GM18519 (cell line): ENCODE data around the gene KRTAP5-11.
"Not testable (repeated sequence)": the region's sequence is repeated elsewhere in the genome, so short reads cannot be mapped to it uniquely, and the experiment has no call there.

ENCODE experiments used
- ATAC-seq: cut with Tn5 transposase; IDR thresholded peaks from one replicate; pipeline ENCODE4 v1.9.1; 2021; ENCODE audit warnings: mild to moderate bottlenecking, moderate library complexity; ENCODE audit not compliant: unreplicated experiment, low FRiP score

Gene KRTAP5-11

DNA sequence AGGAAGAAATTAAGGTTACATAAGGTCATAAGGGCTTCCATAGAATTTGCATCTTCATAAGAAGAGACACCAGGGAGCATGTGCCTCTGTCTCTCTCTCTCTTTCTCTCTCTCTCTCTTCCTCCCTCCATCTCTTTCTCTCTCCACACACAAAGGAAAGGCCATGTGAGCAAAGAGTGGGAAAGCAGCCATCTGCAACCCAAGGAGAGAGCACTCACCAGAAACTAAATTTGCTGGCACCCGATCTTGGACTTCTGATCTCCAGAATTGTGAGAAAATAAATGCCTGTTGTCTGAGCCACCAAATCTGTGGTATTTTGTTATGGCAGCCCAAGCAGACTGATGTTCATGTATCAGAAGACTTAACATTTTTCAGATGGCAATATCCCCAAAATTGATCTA lies 23.7 kb downstream of the KRTAP5-11 start:
- no peak for ATAC-seq

DNA sequence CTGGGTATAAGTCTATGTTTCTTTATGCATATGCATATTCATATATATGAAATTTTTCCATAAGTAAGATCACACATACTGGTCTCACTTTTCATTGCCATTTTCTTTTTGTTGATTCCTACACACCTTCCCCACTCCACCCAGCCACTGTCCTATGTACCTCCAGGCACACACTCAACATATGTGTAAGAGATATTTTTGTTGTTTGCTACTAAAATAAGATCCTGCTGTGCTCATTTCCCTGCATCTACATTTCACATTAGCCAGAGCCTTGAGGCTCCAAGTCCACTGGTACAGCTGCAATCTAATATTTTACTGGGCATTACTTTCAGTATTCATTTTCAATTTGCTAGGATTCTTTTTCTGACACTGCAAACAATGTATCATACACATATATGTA lies 25.4 kb downstream of the KRTAP5-11 start:
- no peak for ATAC-seq

DNA sequence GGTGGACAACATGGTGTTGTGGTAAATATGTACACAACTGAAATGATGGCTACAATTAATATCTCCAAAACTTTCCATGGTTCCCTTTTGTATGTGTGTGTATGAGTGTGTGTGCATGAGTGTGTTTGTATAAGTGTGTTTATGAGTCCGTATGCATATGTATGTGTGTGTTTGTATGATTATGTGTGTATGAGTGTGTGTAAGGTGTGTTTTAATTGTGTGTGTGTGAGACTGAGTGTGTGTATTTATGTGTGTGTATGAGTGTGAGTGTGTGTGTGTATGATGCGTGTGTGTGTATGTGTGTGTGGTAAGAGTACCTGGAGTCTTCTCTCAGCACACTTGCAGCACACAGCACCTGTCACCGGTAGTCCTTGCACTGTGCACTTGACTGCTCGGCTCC lies 26.7 kb downstream of the KRTAP5-11 start:
- ATAC-seq = no peak

- no peak for ATAC-seq
Measured at GRCh38 chr11:71555508-71555907, 27.2 kb downstream of the KRTAP5-11 start.

GRCh38 chr11:71554996-71555395 lies 27.7 kb downstream of the KRTAP5-11 start:
- ATAC-seq = no peak

GRCh38 chr11:71551711-71552110 lies 31.0 kb downstream of the KRTAP5-11 start:
- no peak for ATAC-seq

DNA sequence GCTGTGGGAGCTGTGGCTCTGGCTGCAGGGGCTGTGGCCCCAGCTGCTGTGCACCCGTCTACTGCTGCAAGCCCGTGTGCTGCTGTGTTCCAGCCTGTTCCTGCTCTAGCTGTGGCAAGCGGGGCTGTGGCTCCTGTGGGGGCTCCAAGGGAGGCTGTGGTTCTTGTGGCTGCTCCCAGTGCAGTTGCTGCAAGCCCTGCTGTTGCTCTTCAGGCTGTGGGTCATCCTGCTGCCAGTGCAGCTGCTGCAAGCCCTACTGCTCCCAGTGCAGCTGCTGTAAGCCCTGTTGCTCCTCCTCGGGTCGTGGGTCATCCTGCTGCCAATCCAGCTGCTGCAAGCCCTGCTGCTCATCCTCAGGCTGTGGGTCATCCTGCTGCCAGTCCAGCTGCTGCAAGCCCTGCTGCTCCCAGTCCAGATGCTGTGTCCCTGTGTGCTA lies 33.9 kb downstream of the KRTAP5-11 start:
- ATAC-seq = no peak

- ATAC-seq = no peak
Measured at GRCh38 chr11:71548120-71548519, 34.6 kb downstream of the KRTAP5-11 start, which contains the start of gene KRTAP5-9. Gene KRTAP5-9, plus strand, starts transcription at chr11:71548420. Its CDS starts 238 bp downstream, at chr11:71548658.

DNA sequence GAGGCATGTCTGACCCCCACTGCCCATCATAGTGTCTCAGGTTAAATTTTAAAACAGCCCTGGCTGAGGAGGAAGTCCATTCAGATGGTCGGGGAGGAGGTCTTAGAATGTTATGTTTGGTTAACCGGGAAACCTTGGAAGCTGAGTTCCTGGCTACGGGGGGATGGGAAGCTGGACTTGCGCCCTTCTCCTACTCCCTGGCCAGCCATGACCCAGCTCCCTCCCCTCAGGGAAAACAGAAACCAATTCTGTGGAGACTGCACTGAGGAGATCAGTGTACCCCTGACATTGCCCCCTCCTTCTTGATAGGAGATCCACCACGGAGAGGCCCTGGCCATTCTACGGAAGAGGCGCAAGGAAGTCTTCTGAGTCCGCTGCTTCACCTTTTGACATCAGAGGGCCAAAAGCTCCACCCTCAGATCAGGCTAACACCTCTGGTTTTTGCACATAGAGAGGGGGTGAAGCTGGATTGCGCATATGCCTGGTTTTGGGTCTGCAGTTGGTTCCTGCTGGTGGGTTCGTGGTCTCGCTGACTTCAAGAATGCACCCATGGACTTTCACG lies 37.2 kb downstream of the KRTAP5-11 start:
- ATAC-seq = no peak

DNA sequence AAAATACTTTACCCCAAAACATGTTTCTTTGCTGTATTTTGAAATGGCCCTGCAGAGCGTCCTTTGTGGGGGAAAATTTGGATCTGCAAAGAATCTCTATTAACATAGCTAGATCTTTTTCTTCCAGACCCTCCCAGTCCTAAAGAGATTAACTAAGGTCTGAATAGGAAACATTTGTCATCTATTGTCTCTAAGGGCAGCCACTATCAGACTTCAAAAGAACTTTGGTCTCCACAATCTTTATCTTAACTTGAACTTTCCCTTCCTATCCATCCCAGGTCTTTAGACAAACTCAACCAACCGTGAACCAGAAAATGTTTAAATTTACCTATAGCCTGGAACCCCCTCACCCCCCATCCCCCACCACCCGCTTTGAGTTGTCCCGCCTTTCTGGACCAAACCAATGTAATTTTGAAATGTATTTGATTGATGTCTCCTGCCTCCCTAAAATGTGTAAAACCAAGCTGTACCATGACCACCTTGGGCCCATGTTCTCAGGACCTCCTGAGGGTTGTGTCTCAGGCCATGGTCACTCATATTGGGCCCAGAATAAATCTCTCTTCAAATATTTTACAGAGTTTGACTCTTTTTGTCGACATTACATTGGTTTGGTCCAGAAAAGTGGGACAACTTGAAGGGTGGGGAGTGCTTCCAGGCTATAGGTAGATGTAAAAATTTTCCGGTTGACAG lies 38.0 kb downstream of the KRTAP5-11 start:
- ATAC-seq = no peak

GRCh38 chr11:71543866-71544265 lies 38.8 kb downstream of the KRTAP5-11 start:
- ATAC-seq = no peak

DNA sequence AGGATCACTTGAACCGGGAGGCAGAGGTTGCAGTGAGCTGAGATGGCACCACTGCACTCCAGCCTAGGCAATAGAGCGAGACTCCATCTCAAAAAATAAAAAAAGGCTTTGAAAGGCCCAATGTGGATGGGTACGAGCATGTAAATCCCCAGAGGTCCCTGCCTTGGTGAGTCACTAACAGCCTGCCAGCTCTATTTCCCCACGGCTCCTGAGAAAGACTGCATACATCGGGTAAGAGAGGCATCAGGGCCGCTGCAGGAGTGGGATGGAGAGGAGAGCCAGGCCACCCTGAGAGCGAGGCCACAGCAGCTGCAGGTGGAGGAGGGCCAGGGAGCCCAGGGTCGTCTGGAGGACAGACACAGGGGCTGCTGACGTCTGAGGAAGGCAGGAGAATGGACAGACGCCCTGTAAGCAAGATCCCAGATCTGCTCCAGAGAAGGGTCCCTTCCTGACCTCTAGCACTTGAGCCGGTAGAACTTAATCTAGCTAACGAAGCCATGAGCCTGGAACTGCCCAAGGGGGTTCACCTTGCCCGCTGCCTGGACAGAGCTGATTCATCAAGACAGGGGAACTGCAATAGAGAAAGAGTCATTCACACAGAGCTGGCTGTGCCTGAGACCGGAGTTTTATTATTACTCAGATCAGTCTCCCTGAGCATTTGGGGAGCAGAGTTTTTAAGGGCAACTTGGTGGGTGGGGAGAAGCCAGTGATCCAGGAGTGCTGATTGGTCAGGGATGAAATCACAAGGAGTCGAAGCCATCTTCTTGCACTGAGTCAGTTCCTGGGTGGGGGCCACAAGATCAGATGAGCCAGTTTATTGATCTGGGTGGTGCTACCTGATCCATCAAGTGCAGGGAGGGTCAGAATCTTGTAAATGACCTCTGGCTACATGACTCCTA lies 39.5 kb downstream of the KRTAP5-11 start:
- no peak for ATAC-seq

DNA sequence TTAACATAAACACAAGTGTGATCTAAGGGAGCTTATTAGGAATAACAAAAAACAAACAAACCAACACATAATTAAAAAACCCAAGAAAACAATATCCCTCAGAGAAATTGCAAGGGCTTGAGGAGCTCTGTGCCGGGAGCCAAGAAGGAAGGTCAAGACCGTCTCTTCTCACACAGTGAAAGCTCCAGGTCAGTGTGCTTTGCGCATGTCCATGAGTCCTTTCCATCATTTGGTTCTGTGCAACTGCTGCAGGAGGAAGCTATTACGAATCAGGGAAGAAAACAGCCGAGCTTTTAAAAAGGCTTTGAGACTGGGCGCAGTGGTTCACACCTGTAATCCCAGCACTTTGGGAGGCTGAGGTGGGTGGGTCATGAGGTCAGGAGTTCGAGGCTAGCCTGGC lies 40.3 kb downstream of the KRTAP5-11 start:
- ATAC-seq = no peak

- ATAC-seq = not testable (repeated sequence)
Measured at GRCh38 chr11:71540521-71541304, 42.0 kb downstream of the KRTAP5-11 start.

- ATAC-seq = not testable (repeated sequence)
Measured at GRCh38 chr11:71539971-71540370, 42.7 kb downstream of the KRTAP5-11 start.

GRCh38 chr11:71539017-71539416 lies 43.7 kb downstream of the KRTAP5-11 start:
- no peak for ATAC-seq

GRCh38 chr11:71538666-71538990 lies 44.0 kb downstream of the KRTAP5-11 start:
- no peak for ATAC-seq

DNA sequence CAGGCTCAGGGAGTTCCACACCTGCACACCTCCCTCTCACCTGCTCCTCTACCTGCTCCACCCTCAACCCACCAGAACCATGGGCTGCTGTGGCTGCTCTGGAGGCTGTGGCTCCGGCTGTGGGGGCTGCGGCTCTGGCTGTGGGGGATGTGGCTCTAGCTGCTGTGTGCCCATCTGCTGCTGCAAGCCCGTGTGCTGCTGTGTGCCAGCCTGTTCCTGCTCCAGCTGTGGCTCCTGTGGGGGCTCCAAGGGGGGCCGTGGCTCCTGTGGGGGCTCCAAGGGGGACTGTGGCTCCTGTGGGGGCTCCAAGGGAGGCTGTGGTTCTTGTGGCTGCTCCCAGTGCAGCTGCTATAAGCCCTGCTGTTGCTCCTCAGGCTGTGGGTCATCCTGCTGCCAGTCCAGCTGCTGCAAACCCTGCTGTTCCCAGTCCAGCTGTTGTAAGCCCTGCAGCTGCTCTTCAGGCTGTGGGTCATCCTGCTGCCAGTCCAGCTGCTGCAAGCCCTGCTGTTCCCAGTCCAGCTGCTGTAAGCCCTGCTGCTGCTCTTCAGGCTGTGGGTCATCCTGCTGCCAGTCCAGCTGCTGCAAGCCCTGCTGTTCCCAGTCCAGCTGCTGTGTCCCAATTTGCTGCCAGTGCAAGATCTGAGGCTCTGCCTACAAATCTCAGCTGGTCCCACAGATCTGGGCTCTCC lies 44.6 kb downstream of the KRTAP5-11 start, which contains the start of gene KRTAP5-8:
Gene KRTAP5-8, plus strand, starts transcription at position 49 of the 689 bp plus-strand sequence. Its CDS starts 31 bp downstream, at position 80.
- ATAC-seq = not testable (repeated sequence)

GRCh38 chr11:71537537-71537936 lies 45.1 kb downstream of the KRTAP5-11 start:
- ATAC-seq = no peak

GRCh38 chr11:71535825-71536224 lies 46.9 kb downstream of the KRTAP5-11 start:
- no peak for ATAC-seq
